PC-3 (cell line): Measurements from ENCODE around the gene STAMBPL1.

Source experiments
- EZH2 ChIP-seq: fragments of 300-600 bp; sonication (generic); IDR thresholded peaks from one replicate; pipeline ENCODE4 v1.6.1; 2017; ENCODE audit warnings: antibody characterized with exemption, mild to moderate bottlenecking, low read length; ENCODE audit not compliant: unreplicated experiment
- TF ChIP-seq, protein P1 (sequence below): fragments of 300-600 bp; sonication (generic); conservative IDR thresholded peaks from 2 replicates; pipeline ENCODE4 v1.5.1; 2017; ENCODE audit warnings: antibody characterized with exemption, low read depth, mild to moderate bottlenecking, low read length

DNA sequence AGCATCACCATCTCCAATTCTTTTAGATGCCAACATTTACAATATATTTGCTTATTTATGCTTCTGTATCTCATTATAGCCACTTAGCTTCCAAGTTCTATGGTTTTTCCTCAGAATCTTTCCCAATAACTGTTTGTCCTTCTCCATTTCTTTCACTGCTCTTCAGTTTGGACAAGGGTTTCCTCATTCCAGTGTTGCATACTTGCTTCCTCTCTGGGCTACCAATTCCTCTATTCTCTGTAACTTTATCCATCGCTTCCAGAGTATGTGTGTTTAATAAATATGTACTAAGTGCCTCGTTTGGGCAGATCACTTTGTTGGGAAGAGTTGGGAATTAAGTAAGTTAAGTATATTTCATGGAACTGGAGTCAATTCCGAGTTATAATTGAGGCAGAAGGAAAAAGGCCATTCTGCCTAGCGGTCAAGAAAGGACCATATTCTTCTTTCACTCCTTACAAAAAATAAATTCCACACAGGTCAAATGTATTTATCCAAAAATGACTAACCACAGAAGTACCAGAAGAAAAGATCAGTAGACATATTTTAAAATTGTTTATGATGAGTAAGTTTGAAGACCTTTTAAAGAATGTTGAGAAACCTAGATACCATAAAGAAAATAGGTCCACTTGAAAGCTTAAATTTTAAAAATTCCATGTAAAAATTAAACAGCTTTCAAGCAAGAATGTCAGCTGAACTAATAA, 10.8 kb downstream of the STAMBPL1 start:
- no peak for TF ChIP-seq EZH2
- TF ChIP-seq, protein P1, sequence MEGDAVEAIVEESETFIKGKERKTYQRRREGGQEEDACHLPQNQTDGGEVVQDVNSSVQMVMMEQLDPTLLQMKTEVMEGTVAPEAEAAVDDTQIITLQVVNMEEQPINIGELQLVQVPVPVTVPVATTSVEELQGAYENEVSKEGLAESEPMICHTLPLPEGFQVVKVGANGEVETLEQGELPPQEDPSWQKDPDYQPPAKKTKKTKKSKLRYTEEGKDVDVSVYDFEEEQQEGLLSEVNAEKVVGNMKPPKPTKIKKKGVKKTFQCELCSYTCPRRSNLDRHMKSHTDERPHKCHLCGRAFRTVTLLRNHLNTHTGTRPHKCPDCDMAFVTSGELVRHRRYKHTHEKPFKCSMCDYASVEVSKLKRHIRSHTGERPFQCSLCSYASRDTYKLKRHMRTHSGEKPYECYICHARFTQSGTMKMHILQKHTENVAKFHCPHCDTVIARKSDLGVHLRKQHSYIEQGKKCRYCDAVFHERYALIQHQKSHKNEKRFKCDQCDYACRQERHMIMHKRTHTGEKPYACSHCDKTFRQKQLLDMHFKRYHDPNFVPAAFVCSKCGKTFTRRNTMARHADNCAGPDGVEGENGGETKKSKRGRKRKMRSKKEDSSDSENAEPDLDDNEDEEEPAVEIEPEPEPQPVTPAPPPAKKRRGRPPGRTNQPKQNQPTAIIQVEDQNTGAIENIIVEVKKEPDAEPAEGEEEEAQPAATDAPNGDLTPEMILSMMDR, result no peak
